Activated T-helper 1 cell treated with anti-CD3 and anti-CD28 coated beads, Interleukin-12 subunit alpha, Interleukin-12 subunit beta, Interleukin-2, Interleukin-4 antibody, amounts not matched to agents 30 ng/mL and 10 ng/mL and 1 ng/mL, durations not matched to agents 14 hours and 24 hours and 36 hours (primary cell): ENCODE measurements around the gene PRDM16. TPM values are rescaled to one million over a fixed set of nuclear protein-coding genes. Genes with fewer than 3 reads are reported as not detected.

ENCODE experiments used
- DNase-seq: peaks from one replicate; pipeline ENCODE4 v3.0.0; 2021; ENCODE audit warnings: low spot score
- H3K27ac Mint-ChIP-seq: one replicate; pipeline ENCODE4 v1.8.0; 2021; ENCODE audit warnings: mild to moderate bottlenecking, mixed read lengths
- H3K27me3 Mint-ChIP-seq: one replicate; pipeline ENCODE4 v1.8.0; 2022; ENCODE audit warnings: mild to moderate bottlenecking, moderate library complexity, mixed read lengths; ENCODE audit not compliant: insufficient read depth
- H3K36me3 Mint-ChIP-seq: one replicate; pipeline ENCODE4 v1.8.0; 2021; ENCODE audit warnings: low read depth, mixed read lengths
- H3K4me1 Mint-ChIP-seq: one replicate; pipeline ENCODE4 v1.8.0; 2021; ENCODE audit warnings: low read depth, mixed read lengths
- H3K4me3 Mint-ChIP-seq: one replicate; pipeline ENCODE4 v1.8.0; 2021; ENCODE audit warnings: mild to moderate bottlenecking, moderate library complexity, mixed read lengths
- H3K9me3 Mint-ChIP-seq: one replicate; pipeline ENCODE4 v1.8.0; 2021; ENCODE audit warnings: mixed read lengths
- intact Hi-C: fragments of 100-400 bp; cut with micrococcal nuclease; formaldehyde crosslinking; loops from one replicate; pipeline ENCODE4 v1.15.1; 2024
- total RNA-seq: library from RNA; stranded (reverse); gene quantifications from 2 replicates; pipeline ENCODE4 v1.2.3, GENCODE V29; 2022

The PRDM16 gene
- total RNA-seq, 1 donor from 2014 or later: not detected

- H3K4me3 Mint-ChIP-seq: no peak overlapping the region
- DNase-seq: no peak
- intact Hi-C loops: no loop called here
- peaks cover 2% of the 10 kb centered on the region for H3K27me3 Mint-ChIP-seq
- no peaks in the 10 kb centered on the region for H3K36me3 Mint-ChIP-seq
- H3K27ac Mint-ChIP-seq: no peak overlapping the region
- no peaks in the 10 kb centered on the region for H3K4me1 Mint-ChIP-seq
- H3K9me3 Mint-ChIP-seq: no peaks in the 10 kb centered on the region
These were observed 392.4 kb downstream of the PRDM16 start for GRCh38 chr1:3461238-3461933.

DNA sequence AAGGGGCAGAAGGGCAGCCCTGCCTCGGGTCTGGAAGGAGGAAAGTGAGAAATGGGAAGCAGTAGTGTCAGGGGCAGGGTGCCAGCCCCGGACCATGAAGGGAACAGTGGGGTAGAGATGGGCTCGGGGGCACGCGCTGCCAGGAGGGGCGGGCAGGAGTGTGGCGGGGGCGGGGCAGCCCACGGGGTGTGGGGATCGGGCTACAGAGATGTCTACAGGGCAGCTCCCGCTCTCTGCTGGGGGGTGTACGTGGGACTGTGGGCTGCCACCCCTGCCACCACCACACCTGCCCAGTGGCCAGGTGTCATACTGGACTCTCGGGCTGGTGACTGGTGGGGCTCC, 392.9 kb downstream of the PRDM16 start:
- Mint-ChIP-seq H3K4me1 (no peaks in the 10 kb centered on the region), H3K36me3 (no peaks in the 10 kb centered on the region), H3K9me3 (no peaks in the 10 kb centered on the region), H3K4me3 (no peak overlapping the region), H3K27me3 (peaks cover 2% of the 10 kb centered on the region), H3K27ac (no peak overlapping the region)
- DNase-seq: no peak
- intact Hi-C loops: no loop called here

DNA sequence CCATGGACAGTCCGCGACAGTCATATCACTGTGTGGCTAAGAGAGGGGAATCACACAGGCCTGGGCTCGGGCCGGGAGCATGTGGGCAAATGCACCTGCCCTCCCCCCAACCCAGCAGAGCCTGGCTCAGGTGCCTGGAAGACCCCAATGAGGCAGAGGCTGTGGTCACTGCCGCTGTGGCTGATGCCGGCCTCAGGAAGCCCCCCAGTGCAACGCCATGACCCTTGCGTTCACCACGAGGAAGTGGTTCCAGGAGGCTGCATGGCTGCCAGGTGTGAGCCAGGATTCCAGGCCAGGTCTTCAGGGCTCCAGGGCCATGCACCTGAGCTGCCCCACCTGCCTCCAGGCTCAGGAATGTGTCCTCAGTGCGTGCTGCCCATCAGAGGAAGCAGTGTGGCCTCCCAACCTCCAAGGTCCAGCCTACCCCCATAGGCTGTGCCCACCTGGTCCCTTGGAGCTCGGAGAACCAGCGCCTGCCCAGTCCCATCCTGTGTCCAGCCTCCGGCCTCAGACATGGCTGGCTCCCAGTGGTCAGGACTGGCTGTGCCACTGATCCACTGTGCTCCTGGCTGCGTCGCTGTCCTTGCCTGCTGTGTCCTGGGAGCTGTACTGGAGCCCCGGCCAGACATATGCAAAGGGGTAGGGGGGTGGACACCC, 393.5 kb downstream of the PRDM16 start:
- Mint-ChIP-seq H3K4me3 (no peak overlapping the region), H3K36me3 (no peaks in the 10 kb centered on the region), H3K27me3 (peaks cover 2% of the 10 kb centered on the region), H3K9me3 (no peaks in the 10 kb centered on the region), H3K27ac (no peak overlapping the region), H3K4me1 (no peaks in the 10 kb centered on the region)
- DNase-seq: no peak
- intact Hi-C loops: no loop called here

DNA sequence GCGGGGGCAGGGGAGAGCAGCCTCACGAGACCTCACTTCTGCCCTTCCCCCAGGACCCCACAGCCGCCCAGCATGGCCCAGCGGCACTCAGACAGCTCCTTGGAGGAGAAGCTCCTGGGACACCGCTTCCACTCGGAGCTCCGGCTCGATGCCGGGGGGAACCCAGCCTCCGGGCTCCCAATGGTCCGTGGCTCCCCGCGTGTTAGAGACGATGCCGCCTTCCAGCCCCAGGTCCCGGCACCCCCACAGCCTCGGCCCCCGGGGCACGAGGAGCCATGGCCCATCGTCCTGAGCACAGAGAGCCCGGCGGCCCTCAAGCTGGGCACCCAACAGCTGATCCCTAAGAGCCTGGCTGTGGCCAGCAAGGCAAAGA, 394.0 kb downstream of the PRDM16 start:
- Mint-ChIP-seq H3K9me3 (no peaks in the 10 kb centered on the region), H3K27me3 (no peaks in the 10 kb centered on the region), H3K4me3 (no peak overlapping the region), H3K4me1 (no peaks in the 10 kb centered on the region), H3K36me3 (no peaks in the 10 kb centered on the region), H3K27ac (no peak overlapping the region)
- no peak for DNase-seq
- intact Hi-C loops: no loop called here

GRCh38 chr1:3463408-3463863, 394.4 kb downstream of the PRDM16 start:
- H3K27ac Mint-ChIP-seq: no peak overlapping the region
- H3K4me1 Mint-ChIP-seq: no peaks in the 10 kb centered on the region
- no peaks in the 10 kb centered on the region for H3K27me3 Mint-ChIP-seq
- DNase-seq: no peak
- H3K9me3 Mint-ChIP-seq: no peaks in the 10 kb centered on the region
- no peaks in the 10 kb centered on the region for H3K36me3 Mint-ChIP-seq
- intact Hi-C loops: no loop called here
- no peak overlapping the region for H3K4me3 Mint-ChIP-seq

DNA sequence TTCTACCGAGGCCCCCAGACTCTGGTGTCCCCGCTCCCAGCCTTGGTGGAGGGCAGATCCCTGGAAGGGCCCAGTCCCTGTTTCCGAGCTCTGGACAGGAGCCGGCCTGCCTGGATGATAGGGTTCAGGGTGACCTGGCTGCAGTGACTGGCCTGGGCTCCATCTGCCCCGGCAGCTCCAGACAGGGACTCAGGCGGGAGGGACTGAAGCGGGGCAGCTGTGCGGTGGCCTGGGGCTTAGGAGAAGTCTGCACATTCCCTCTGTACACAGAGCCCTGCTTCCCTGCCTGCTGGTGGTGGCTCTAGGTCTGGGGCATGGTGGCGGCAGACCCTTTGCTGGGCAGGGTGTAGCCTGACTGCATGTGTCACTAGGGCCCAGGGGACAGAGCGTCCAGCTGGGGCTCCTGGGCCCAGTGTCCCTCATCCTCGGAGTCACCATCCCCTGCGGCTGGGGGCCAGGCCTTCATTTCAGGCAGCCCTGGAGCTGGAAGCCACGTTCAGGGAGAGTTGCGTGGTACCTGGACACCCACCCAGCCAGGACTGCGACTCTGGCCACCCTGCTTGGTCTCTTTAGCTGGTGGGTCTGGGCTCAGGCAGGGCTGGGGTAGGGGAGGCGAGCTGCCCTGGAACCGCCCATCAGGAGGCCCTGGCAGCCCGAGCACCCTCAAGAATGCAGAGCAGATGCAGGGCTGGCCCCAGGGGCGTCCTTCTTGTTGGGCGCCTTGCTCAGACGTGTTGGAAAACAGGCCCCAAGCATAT, 395.1 kb downstream of the PRDM16 start:
- H3K4me3 Mint-ChIP-seq: no peak overlapping the region
- no peaks in the 10 kb centered on the region for H3K9me3 Mint-ChIP-seq
- no peaks in the 10 kb centered on the region for H3K4me1 Mint-ChIP-seq
- no peaks in the 10 kb centered on the region for H3K36me3 Mint-ChIP-seq
- intact Hi-C loops: no loop called here
- H3K27me3 Mint-ChIP-seq: no peaks in the 10 kb centered on the region
- DNase-seq: no peak
- H3K27ac Mint-ChIP-seq: no peak overlapping the region

- H3K27ac Mint-ChIP-seq: no peak overlapping the region
- H3K9me3 Mint-ChIP-seq: no peaks in the 10 kb centered on the region
- intact Hi-C loops: no loop called here
- DNase-seq: no peak
- H3K36me3 Mint-ChIP-seq: no peaks in the 10 kb centered on the region
- H3K4me3 Mint-ChIP-seq: no peak overlapping the region
- H3K27me3 Mint-ChIP-seq: no peaks in the 10 kb centered on the region
- H3K4me1 Mint-ChIP-seq: no peaks in the 10 kb centered on the region
These were observed 395.6 kb downstream of the PRDM16 start for GRCh38 chr1:3464649-3465025.

GRCh38 chr1:3465091-3465934, 396.3 kb downstream of the PRDM16 start:
- Mint-ChIP-seq H3K4me3 (no peak overlapping the region), H3K27me3 (no peaks in the 10 kb centered on the region), H3K27ac (no peak overlapping the region), H3K9me3 (no peaks in the 10 kb centered on the region), H3K4me1 (no peaks in the 10 kb centered on the region), H3K36me3 (no peaks in the 10 kb centered on the region)
- DNase-seq: no peak
- intact Hi-C loops: no loop called here

DNA sequence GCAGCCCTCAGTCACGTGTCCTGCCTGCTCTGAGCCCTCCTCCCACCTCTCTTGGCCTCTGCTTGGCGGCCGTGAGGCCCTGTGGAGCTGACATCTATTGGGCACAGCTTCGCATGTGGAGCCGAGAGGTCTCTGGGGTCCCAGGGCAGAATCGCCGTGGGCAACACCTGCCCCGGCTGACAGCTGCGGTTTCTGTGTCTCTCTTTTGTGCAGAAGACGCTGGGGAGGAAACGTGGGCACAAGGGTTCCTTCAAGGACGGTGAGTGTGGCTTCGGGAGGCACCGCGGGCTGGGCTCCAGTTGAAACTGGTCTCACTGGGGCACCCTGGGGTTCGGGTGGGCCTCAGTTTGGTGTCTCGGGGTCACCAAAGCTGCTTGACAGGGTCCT, 396.9 kb downstream of the PRDM16 start:
- Mint-ChIP-seq H3K4me3 (no peak overlapping the region), H3K4me1 (no peaks in the 10 kb centered on the region), H3K27me3 (no peaks in the 10 kb centered on the region), H3K9me3 (no peaks in the 10 kb centered on the region), H3K36me3 (no peaks in the 10 kb centered on the region), H3K27ac (no peak overlapping the region)
- intact Hi-C loops: no loop called here
- DNase-seq: no peak

GRCh38 chr1:3466366-3467075, 397.5 kb downstream of the PRDM16 start:
- Mint-ChIP-seq H3K4me3 (no peak overlapping the region), H3K36me3 (no peaks in the 10 kb centered on the region), H3K4me1 (no peaks in the 10 kb centered on the region), H3K9me3 (no peaks in the 10 kb centered on the region), H3K27ac (no peak overlapping the region), H3K27me3 (no peaks in the 10 kb centered on the region)
- DNase-seq: no peak
- intact Hi-C loops: no loop called here

DNA sequence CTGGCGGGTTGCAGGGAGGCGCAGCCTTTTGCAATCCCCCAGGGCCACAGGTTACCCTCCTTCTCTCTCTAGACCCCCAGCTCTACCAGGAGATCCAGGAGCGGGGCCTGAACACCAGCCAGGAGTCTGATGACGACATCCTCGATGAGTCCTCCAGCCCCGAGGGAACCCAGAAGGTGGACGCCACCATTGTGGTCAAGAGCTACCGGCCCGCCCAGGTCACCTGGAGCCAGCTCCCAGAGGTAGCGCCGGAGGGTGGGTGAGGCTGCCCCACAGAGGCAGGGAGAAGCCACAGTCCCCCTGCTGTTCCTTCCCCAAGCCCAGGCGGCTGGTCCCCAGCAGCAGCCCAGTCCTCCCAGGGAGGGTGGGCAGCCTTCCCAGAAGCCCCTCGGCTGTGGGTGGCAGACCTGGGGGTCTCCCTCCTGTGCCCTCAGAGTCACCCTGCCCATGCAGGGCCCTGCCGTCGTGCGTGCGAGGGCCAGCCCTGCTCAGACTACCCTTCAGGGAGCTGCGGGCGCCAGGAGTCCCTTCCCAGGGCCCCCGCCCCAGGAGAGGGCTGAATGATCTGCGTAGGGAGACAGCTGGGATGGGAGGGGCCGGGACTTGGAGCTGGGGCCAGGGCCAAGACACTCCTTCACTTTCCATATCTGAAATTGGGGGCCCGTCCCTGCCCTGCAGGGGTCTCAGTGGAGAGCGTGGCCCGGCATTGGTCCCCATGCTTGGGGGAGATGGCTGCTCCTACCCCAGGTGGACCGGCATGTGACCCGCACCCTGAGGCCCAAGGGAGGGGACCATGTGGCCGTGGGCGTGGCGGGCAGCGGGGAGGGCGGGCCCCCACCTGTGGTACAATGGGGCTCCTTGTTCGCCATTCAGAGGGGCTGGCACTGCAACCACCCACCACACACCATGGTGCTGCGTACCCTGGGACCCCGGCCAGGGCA, 398.4 kb downstream of the PRDM16 start:
- H3K4me1 Mint-ChIP-seq: no peaks in the 10 kb centered on the region
- H3K36me3 Mint-ChIP-seq: no peaks in the 10 kb centered on the region
- intact Hi-C loops: no loop called here
- H3K27ac Mint-ChIP-seq: no peak overlapping the region
- H3K27me3 Mint-ChIP-seq: no peaks in the 10 kb centered on the region
- DNase-seq: no peak
- H3K9me3 Mint-ChIP-seq: no peaks in the 10 kb centered on the region
- H3K4me3 Mint-ChIP-seq: no peak overlapping the region
